HUES6 (cell line): Measurements from ENCODE around the gene CACNA2D3.

Source experiments
- H3K27ac ChIP-seq: 2 replicates; pipeline ENCODE4 v1.7.0; 2013; ENCODE audit warnings: low read depth, mild to moderate bottlenecking, low read length, inconsistent platforms
- H3K27me3 ChIP-seq: 2 replicates; pipeline ENCODE4 v1.6.1; 2013; ENCODE audit warnings: low read length; ENCODE audit not compliant: control insufficient read depth, insufficient read depth
- H3K36me3 ChIP-seq: 2 replicates; pipeline ENCODE4 v1.6.1; 2013; ENCODE audit warnings: low read length; ENCODE audit not compliant: control insufficient read depth, insufficient read depth
- H3K4me1 ChIP-seq: 2 replicates; pipeline ENCODE4 v1.6.1; 2013; ENCODE audit warnings: low read length; ENCODE audit not compliant: control insufficient read depth, insufficient read depth
- H3K4me3 ChIP-seq: 2 replicates; pipeline ENCODE4 v1.5.1; 2013; ENCODE audit warnings: low read depth, low read length
- H3K9ac ChIP-seq: one replicate; pipeline ENCODE4 v1.6.1; 2013; ENCODE audit warnings: mild to moderate bottlenecking, low read length
- H3K9me3 ChIP-seq: 2 replicates; pipeline ENCODE4 v1.6.1; 2013; ENCODE audit warnings: low read depth, low read length; ENCODE audit not compliant: control insufficient read depth, insufficient read depth

Gene CACNA2D3

DNA sequence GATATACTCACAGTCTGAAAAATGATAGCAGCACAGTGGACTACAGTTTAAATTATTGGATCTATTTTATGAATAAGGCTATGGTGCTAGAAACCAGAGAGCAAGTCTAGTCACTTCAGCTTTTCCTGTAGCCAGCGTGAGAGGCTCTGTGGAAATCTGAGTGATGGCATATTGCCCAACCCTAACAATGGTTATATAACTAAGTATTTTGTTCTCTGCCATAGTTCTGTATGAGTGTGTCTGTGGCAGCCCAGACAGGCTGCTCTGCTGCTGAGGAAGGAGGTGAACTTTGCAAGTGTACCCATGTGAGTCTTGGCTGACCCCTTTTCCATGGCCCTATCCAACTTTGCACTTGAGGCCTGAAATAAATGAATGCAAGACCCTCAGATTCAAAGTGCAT is 699.9 kb downstream of the CACNA2D3 start:
- Histone ChIP-seq H3K36me3 (no peaks in the 10 kb centered on the region), H3K27me3 (peaks cover 75% of the 10 kb centered on the region), H3K4me1 (peaks cover 8% of the 10 kb centered on the region; the same call in 1 of the 2 replicates), H3K27ac (no peak overlapping the region), H3K9ac (no peak overlapping the region), H3K4me3 (no peak overlapping the region), H3K9me3 (no peaks in the 10 kb centered on the region)

GRCh38 chr3:54826251-54826691 is 703.9 kb downstream of the CACNA2D3 start:
- Histone ChIP-seq H3K27ac (no peak overlapping the region), H3K4me1 (peaks cover 3% of the 10 kb centered on the region; the same call in 1 of the 2 replicates), H3K9ac (no peak overlapping the region), H3K27me3 (peaks cover 34% of the 10 kb centered on the region), H3K36me3 (no peaks in the 10 kb centered on the region), H3K4me3 (no peak overlapping the region), H3K9me3 (peaks cover 6% of the 10 kb centered on the region)

DNA sequence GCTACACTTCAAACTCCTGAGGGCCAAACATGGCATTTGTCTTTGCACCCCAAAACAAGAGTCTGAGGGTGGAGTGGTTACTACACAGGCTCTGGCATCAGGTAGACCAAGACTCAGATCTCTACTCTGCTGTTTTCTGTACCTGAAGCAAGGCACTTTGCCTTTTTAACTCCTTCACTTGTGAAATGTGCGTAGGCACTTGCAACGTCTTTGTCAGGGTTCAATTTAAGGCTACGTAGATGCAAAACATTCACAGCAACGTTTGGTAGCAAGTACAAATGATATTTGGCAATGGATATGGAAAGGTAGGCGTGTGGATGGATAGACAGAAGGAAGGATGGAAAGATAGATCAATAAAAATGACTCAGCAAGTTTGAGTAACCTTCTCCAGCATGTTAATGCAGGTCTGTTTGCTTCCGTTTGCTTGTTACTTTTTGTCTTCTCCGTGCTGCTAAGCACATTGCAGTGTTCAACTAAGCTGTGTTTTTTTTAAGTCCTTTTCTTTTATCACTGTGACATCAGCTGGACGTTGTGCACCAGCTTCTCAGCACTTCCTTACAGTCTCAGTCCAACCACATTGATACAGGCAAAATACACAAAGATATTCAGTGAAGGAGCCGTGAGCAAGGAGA is 704.8 kb downstream of the CACNA2D3 start:
- Histone ChIP-seq H3K27ac (no peak overlapping the region), H3K9me3 (peaks cover 6% of the 10 kb centered on the region), H3K27me3 (peaks cover 25% of the 10 kb centered on the region), H3K4me3 (no peak overlapping the region), H3K36me3 (no peaks in the 10 kb centered on the region), H3K9ac (no peak overlapping the region), H3K4me1 (no peaks in the 10 kb centered on the region)

DNA sequence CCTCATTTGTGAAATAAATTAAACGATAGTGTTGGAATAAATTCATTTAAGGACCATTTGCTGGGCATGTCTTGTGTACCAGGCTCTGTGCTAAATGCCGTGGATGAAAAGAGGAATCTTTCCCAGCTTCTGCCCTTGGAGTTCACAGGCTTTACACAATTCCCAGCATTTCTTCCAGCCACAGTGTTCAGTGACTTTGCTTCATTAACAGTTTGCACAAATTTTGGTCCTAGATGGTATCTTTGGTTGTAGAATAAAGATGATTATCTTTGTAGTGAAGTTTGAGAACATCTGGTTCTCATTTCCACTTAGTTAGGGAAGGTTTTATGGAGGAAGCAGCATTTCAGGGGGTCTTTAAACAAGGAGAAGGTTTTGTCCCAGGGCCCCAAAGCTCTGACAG is 705.4 kb downstream of the CACNA2D3 start:
- Histone ChIP-seq H3K27me3 (peaks cover 20% of the 10 kb centered on the region), H3K9ac (no peak overlapping the region), H3K27ac (no peak overlapping the region), H3K9me3 (peaks cover 6% of the 10 kb centered on the region), H3K4me1 (no peaks in the 10 kb centered on the region), H3K36me3 (no peaks in the 10 kb centered on the region), H3K4me3 (no peak overlapping the region)

DNA sequence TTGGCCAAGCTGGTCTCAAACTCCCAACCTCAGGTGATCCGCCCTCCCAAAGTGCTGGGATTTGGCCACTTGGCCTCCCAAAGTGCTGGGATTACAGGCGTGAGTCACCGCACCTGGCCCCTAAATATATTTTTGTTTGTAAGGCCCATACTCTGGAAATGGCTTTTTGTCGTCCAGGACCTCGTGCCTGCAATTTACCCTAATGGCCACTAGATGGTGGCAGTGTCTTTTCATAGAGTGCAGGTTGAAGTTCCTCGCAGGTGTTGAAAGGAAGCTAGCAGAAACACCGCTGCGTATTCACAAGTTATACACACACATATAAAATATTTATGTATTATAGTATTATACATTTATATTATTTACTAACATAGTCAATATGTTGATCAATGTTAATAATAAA is 708.3 kb downstream of the CACNA2D3 start:
- no peak overlapping the region for H3K27ac ChIP-seq
- no peak overlapping the region for H3K4me3 ChIP-seq
- H3K27me3 ChIP-seq, result no peaks in the 10 kb centered on the region
- no peaks in the 10 kb centered on the region for H3K4me1 ChIP-seq
- no peaks in the 10 kb centered on the region for H3K36me3 ChIP-seq
- H3K9me3 ChIP-seq, result peaks cover 6% of the 10 kb centered on the region
- H3K9ac ChIP-seq, result no peak overlapping the region

- no peaks in the 10 kb centered on the region for H3K36me3 ChIP-seq
- no peaks in the 10 kb centered on the region for H3K27me3 ChIP-seq
- no peak overlapping the region for H3K9ac ChIP-seq
These were observed 708.8 kb downstream of the CACNA2D3 start for GRCh38 chr3:54831112-54831511.

GRCh38 chr3:54832876-54833275 is 710.5 kb downstream of the CACNA2D3 start:
- Histone ChIP-seq H3K27ac (no peak overlapping the region), H3K36me3 (no peaks in the 10 kb centered on the region), H3K4me3 (no peak overlapping the region), H3K9ac (no peak overlapping the region), H3K4me1 (no peaks in the 10 kb centered on the region), H3K27me3 (no peaks in the 10 kb centered on the region), H3K9me3 (peaks cover 9% of the 10 kb centered on the region)

More at GRCh38 chr3:54831112-54831511, 708.8 kb downstream of the CACNA2D3 start:
- Histone ChIP-seq H3K4me1 (no peaks in the 10 kb centered on the region), H3K9me3 (peaks cover 6% of the 10 kb centered on the region), H3K27ac (no peak overlapping the region), H3K4me3 (no peak overlapping the region)

GRCh38 chr3:54835701-54836100 is 713.3 kb downstream of the CACNA2D3 start:
- Histone ChIP-seq H3K4me1 (no peaks in the 10 kb centered on the region), H3K27me3 (no peaks in the 10 kb centered on the region), H3K9me3 (peaks cover 3% of the 10 kb centered on the region; the same call in 1 of the 2 replicates), H3K36me3 (no peaks in the 10 kb centered on the region), H3K9ac (no peak overlapping the region), H3K27ac (no peak overlapping the region), H3K4me3 (no peak overlapping the region)

- H3K9ac ChIP-seq, result no peak overlapping the region
These were observed 714.5 kb downstream of the CACNA2D3 start for GRCh38 chr3:54836871-54837270.

GRCh38 chr3:54837964-54838363 is 715.6 kb downstream of the CACNA2D3 start:
- Histone ChIP-seq H3K36me3 (no peaks in the 10 kb centered on the region), H3K4me3 (no peak overlapping the region), H3K27me3 (no peaks in the 10 kb centered on the region), H3K9me3 (peaks cover 3% of the 10 kb centered on the region; the same call in 1 of the 2 replicates), H3K4me1 (no peaks in the 10 kb centered on the region), H3K27ac (no peak overlapping the region), H3K9ac (no peak overlapping the region)

More at GRCh38 chr3:54836871-54837270, 714.5 kb downstream of the CACNA2D3 start:
- H3K27me3 ChIP-seq, result no peaks in the 10 kb centered on the region
- H3K4me1 ChIP-seq, result no peaks in the 10 kb centered on the region
- H3K9me3 ChIP-seq, result peaks cover 3% of the 10 kb centered on the region; the same call in 1 of the 2 replicates
- H3K27ac ChIP-seq, result no peak overlapping the region
- no peaks in the 10 kb centered on the region for H3K36me3 ChIP-seq
- no peak overlapping the region for H3K4me3 ChIP-seq

GRCh38 chr3:54841471-54841870 is 719.1 kb downstream of the CACNA2D3 start:
- Histone ChIP-seq H3K27ac (no peak overlapping the region), H3K9ac (no peak overlapping the region), H3K27me3 (no peaks in the 10 kb centered on the region), H3K36me3 (no peaks in the 10 kb centered on the region), H3K4me3 (no peak overlapping the region), H3K4me1 (peaks cover 5% of the 10 kb centered on the region; the same call in 1 of the 2 replicates), H3K9me3 (peaks cover 3% of the 10 kb centered on the region; the same call in 1 of the 2 replicates)
